GM21423 (cell line): ENCODE data around the gene TBX18.
A peak's percentile ranks its signal among the peaks of the same experiment; 100 is the strongest.

ENCODE experiments used
- ATAC-seq: cut with Tn5 transposase; IDR thresholded peaks from one replicate; pipeline ENCODE4 v1.9.1; 2021; ENCODE audit warnings: mild to moderate bottlenecking, moderate library complexity; ENCODE audit not compliant: unreplicated experiment

The TBX18 gene

DNA sequence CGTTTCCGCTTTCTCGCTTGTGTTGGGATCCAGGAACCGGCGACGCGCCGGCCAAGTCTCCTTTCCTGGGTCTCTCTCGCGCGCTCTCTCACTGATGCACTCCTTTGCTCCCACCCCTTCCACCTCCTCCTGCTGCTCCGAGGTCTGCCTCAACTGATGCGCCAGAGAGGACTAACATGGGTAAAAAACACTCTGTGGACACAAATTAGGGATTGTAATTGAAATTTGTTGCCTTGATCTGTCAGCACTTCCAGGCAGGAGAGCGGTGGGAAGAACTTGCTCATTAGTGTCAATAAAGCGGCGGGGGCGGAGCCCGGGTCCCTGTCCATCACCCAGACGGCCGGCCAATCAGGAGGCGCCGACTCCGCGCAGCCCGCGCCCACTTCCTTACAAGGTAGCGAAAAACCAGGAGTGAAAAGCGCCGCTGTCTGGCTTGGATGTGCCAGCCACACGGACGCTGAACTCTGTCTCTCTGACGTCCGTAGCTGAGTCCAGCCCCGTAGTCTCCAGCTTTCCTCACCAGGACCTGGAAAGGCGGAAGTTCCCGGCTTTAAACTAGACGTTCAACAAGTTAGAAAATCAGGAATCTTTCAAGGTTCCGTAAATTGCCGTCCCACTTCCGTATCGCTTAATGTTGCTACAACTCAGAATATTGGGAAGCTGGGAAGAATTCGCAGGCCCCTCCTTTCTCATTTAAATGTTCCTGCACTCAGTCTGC lies at the start of gene TBX18:
TSS of gene TBX18 (minus strand) at position 267 of the 718 bp plus-strand sequence. CDS start 417 bp downstream, outside the sequence.
- ATAC-seq = peak; percentile 68

GRCh38 chr6:84811351-84811750 lies 47.0 kb upstream of the TBX18 start:
- ATAC-seq = no peak

- no peak for ATAC-seq
Observed at GRCh38 chr6:84809455-84809854, 45.1 kb upstream of the TBX18 start.

- no peak for ATAC-seq
Observed at GRCh38 chr6:84808491-84809061, 44.2 kb upstream of the TBX18 start.

DNA sequence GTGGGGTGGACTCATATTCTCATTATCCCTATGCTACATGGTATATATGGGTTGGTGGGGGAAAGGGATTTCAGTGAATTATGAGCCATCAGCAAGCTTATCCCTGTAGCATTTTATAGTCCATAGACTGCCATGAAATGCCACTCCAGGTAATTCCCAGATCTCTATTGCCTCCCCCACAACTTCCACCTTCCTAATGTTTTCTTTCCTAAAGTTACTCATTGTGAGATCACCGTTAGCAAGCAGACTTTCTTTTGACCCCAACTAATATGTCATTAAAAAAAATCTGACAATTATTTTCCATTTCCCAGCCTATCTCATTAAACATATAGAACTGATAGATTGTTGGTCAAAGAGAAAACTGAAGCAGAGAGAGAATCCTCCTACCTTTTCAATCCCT lies 40.7 kb upstream of the TBX18 start:
- no peak for ATAC-seq

- ATAC-seq = no peak
Observed at GRCh38 chr6:84804720-84805119, 40.3 kb upstream of the TBX18 start.

- ATAC-seq = no peak
Observed at GRCh38 chr6:84801250-84801649, 36.9 kb upstream of the TBX18 start.

DNA sequence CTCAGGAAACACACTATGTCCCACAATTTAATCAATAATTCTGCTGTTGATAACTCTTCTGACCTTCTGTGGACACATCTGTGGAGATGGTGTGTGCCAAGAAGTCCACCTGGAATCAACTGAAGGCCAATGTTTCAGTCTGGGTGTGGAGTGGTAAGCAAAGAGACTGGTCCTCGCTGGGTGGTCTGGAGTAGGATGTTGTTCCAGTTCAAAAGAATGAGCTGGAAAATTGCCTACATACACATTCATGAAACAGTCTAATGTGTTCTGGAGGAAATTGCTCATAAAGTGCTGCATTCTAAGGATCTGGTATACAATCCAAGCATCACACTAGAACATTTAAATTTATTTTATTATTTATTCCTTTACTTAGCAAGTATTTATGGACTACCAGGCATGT lies 33.9 kb upstream of the TBX18 start:
- ATAC-seq = no peak

GRCh38 chr6:84796343-84796742 lies 31.9 kb upstream of the TBX18 start:
- ATAC-seq = no peak

- no peak for ATAC-seq
Observed at GRCh38 chr6:84791927-84792326, 27.5 kb upstream of the TBX18 start.

GRCh38 chr6:84791233-84791632 lies 26.8 kb upstream of the TBX18 start:
- no peak for ATAC-seq

DNA sequence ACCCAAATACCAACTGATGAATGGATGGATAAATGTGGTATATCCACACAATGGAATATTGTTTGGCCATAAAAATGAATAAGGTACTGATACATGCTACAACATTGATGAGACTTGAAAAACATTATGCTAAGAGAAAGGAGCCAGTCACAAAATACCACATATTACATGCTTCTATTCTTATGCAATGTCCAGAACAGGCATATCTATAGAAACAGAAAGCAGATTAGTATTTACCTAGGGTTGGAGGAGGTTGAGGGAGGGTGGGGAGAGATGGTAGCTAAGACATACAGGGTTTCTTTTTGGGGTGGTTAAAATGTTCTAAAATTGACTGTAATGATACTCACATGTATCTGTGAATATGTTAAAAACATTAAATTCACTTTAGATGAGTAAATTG lies 24.8 kb upstream of the TBX18 start:
- no peak for ATAC-seq

- ATAC-seq = no peak
Observed at GRCh38 chr6:84788689-84789088, 24.3 kb upstream of the TBX18 start.

GRCh38 chr6:84785671-84786070 lies 21.3 kb upstream of the TBX18 start:
- no peak for ATAC-seq

DNA sequence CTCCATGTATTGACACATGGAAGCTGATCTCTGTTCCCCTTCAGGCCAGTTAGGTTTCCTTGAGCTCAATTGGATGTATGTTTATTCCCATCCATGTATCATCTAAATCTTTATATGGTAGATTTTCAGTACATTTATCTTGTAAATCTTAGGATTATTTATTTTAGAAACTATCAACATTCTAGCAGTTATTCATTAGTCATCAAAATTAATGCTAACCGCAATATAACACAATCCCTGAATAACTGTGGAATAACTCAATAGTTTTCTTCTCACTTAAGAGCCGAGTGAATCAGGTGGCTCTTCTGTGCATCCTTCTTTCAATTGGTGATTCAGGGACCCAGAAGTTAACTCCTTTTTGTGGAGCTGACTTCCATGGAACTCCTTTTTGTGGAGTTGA lies 15.5 kb upstream of the TBX18 start:
- no peak for ATAC-seq

DNA sequence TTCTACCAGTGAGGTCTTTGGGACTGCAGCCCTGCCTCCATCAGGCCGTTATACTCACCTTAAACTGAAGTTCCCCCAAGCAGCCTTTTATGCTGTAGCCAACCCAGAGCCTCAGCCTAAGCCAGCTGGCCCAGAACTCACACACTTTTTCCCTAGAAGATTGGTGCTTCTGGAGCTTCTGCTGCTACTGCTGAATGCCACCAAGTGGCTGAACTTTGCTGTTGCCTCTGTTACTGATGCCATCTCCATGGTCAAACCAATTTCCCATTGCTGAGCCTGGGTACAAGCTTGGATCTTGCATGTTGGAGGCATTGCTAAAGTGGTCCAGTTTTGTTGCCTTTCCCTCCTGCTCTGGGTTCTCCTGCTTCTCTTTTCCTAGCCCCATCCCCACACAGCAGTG lies 15.0 kb upstream of the TBX18 start:
- no peak for ATAC-seq

GRCh38 chr6:84777888-84778287 lies 13.5 kb upstream of the TBX18 start:
- ATAC-seq = no peak

DNA sequence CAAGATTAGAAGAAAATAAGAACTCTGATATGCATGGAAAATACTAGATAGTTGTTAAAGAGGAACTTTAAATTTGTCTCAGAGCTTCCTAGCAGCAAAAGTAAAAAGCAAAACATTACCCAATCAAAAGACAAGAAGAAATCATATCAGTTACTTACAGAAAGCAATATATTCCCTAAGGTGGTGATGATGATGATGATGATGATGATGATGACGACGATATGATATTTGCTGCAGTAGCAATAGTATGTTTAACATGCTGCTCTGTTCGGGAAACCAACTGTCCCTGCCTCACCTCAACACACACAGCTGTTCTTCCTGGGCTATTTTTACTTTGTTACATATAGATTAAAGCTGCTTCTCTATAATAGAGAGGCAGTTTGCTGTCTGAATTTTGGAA lies 12.0 kb upstream of the TBX18 start:
- ATAC-seq = no peak

- no peak for ATAC-seq
Observed at GRCh38 chr6:84775751-84776150, 11.4 kb upstream of the TBX18 start.

GRCh38 chr6:84774985-84775284 lies 10.5 kb upstream of the TBX18 start:
- peak; percentile 13 for ATAC-seq

GRCh38 chr6:84774157-84774984 lies 10.0 kb upstream of the TBX18 start:
- peak; percentile 84 for ATAC-seq
